Astrocyte (in vitro differentiated cells and primary cell): ENCODE results near the gene ATP2C1. TPM values are rescaled to one million over a fixed set of nuclear protein-coding genes. Genes with fewer than 3 reads are reported as not detected.
A peak's percentile ranks its signal among the peaks of the same experiment; 100 is the strongest.

ENCODE experiments used
- DNase-seq: peaks from one replicate; pipeline ENCODE4 v3.0.0-alpha.2; 2010; ENCODE audit warnings: low read depth
- FAIRE-seq: peaks from 2 replicates; lab custom pipeline; 2011; peaks lifted over from hg19 to GRCh38; lab: Jason Lieb, UNC
- H2AFZ ChIP-seq: 2 replicates; pipeline ENCODE4 v1.6.0; 2012; ENCODE audit warnings: low read depth, low read length, inconsistent platforms
- H3K27ac ChIP-seq: 2 replicates; pipeline ENCODE4 v1.5.1; 2011; ENCODE audit warnings: low read depth, low read length, inconsistent platforms
- H3K27me3 ChIP-seq: 2 replicates; pipeline ENCODE4 v1.6.0; 2011; ENCODE audit warnings: low read length, inconsistent platforms; ENCODE audit not compliant: insufficient read depth
- H3K36me3 ChIP-seq: 2 replicates; pipeline ENCODE4 v1.5.1; 2011; ENCODE audit warnings: low read length, inconsistent platforms; ENCODE audit not compliant: insufficient read depth
- H3K4me1 ChIP-seq: 2 replicates; pipeline ENCODE4 v1.5.1; 2011; ENCODE audit warnings: low read length, inconsistent platforms; ENCODE audit not compliant: insufficient read depth
- H3K4me2 ChIP-seq: 2 replicates; pipeline ENCODE4 v1.6.0; 2012; ENCODE audit warnings: low read length, inconsistent platforms
- H3K4me3 ChIP-seq: 2 replicates; pipeline ENCODE4 v1.5.1; 2011; ENCODE audit warnings: low read depth, mild to moderate bottlenecking, low read length, inconsistent platforms; ENCODE audit not compliant: insufficient read depth
- H3K79me2 ChIP-seq: 2 replicates; pipeline ENCODE4 v1.6.0; 2012; ENCODE audit warnings: mild to moderate bottlenecking, low read length, inconsistent platforms; ENCODE audit not compliant: insufficient read depth
- H3K9ac ChIP-seq: 2 replicates; pipeline ENCODE4 v1.6.0; 2012; ENCODE audit warnings: mild to moderate bottlenecking, low read length, inconsistent platforms
- H3K9me3 ChIP-seq: 2 replicates; pipeline ENCODE4 v1.5.1; 2012; ENCODE audit warnings: low read depth, mild to moderate bottlenecking, low read length, inconsistent platforms; ENCODE audit not compliant: insufficient read depth
- H4K20me1 ChIP-seq: 2 replicates; pipeline ENCODE4 v1.6.0; 2012; ENCODE audit warnings: low read length, inconsistent platforms; ENCODE audit not compliant: insufficient read depth
- H3K27ac Mint-ChIP-seq: one replicate; pipeline ENCODE4 v1.8.0; 2021; ENCODE audit warnings: mild to moderate bottlenecking, mixed read lengths; ENCODE audit not compliant: unreplicated experiment
- H3K27me3 Mint-ChIP-seq: one replicate; pipeline ENCODE4 v1.8.0; 2021; ENCODE audit warnings: low read depth, mixed read lengths; ENCODE audit not compliant: unreplicated experiment
- H3K36me3 Mint-ChIP-seq: one replicate; pipeline ENCODE4 v1.8.0; 2021; ENCODE audit warnings: low read depth, mixed read lengths; ENCODE audit not compliant: unreplicated experiment
- H3K4me1 Mint-ChIP-seq: one replicate; pipeline ENCODE4 v1.8.0; 2021; ENCODE audit warnings: low read depth, mixed read lengths; ENCODE audit not compliant: unreplicated experiment
- H3K4me3 Mint-ChIP-seq: one replicate; pipeline ENCODE4 v1.8.0; 2021; ENCODE audit warnings: mild to moderate bottlenecking, moderate library complexity, mixed read lengths; ENCODE audit not compliant: unreplicated experiment
- H3K9me3 Mint-ChIP-seq: one replicate; pipeline ENCODE4 v1.8.0; 2021; ENCODE audit warnings: mild to moderate bottlenecking, mixed read lengths; ENCODE audit not compliant: unreplicated experiment
- EZH2 ChIP-seq: IDR thresholded peaks from 2 replicates; pipeline ENCODE4 v1.6.1; 2012; ENCODE audit warnings: mild to moderate bottlenecking, low read length, inconsistent platforms; ENCODE audit not compliant: insufficient read depth
- total RNA-seq: library from RNA; stranded (reverse); gene quantifications from 2 replicates; pipeline ENCODE4 v1.2.1, GENCODE V29; 2021
- TF ChIP-seq, protein P1 (sequence below): IDR thresholded peaks from 2 replicates; pipeline ENCODE4 v1.5.1; 2011; ENCODE audit warnings: low read depth, mild to moderate bottlenecking, inconsistent platforms, low read length, moderate library complexity; ENCODE audit not compliant: insufficient read depth

The ATP2C1 gene
- total RNA-seq, 1 donor from 2014 or later = 132 TPM

DNA sequence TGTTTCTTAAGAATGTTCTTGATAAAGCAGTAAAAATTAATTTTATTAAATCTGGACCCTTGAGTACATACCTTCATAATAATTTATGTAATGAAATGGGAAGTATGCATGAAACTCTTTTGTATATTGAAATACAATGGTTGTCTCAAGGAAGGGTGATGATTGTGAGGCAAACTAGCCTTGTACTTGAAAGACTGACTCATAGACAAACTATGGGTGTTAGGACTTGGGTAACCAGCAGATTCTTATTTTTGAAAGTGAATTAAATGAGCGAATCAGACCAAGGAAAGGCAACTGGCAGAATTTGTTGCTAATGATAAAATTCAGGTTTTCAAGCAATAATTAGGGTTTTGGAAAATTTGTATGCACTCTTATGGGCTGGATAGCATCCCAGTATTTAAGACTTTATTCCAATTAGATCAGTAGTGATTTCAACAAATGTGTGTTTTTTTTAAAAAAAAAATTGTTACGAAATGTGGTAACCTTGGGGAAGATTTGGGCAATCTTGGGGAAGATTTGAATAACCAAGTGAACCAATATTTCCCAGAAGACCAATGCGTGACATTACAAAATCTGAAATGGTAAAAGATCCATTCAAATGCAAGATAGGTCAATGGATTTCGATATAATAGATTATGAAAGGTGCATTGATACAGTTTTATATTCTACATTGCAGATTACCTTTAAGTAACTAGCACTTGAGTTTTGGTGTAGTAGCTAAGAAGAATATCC, 42.0 kb downstream of the ATP2C1 start:
- TF ChIP-seq, protein P1, sequence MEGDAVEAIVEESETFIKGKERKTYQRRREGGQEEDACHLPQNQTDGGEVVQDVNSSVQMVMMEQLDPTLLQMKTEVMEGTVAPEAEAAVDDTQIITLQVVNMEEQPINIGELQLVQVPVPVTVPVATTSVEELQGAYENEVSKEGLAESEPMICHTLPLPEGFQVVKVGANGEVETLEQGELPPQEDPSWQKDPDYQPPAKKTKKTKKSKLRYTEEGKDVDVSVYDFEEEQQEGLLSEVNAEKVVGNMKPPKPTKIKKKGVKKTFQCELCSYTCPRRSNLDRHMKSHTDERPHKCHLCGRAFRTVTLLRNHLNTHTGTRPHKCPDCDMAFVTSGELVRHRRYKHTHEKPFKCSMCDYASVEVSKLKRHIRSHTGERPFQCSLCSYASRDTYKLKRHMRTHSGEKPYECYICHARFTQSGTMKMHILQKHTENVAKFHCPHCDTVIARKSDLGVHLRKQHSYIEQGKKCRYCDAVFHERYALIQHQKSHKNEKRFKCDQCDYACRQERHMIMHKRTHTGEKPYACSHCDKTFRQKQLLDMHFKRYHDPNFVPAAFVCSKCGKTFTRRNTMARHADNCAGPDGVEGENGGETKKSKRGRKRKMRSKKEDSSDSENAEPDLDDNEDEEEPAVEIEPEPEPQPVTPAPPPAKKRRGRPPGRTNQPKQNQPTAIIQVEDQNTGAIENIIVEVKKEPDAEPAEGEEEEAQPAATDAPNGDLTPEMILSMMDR = no peak
- TF ChIP-seq EZH2 = no peak
- Histone ChIP-seq H4K20me1 (peaks cover 4% of the 10 kb centered on the region), H3K4me1 (peaks cover 17% of the 10 kb centered on the region), H3K27ac (no peak overlapping the region), H3K4me3 (no peak overlapping the region), H3K4me2 (no peak overlapping the region), H2AFZ (no peak overlapping the region), H3K36me3 (peaks cover 10% of the 10 kb centered on the region), H3K9me3 (no peaks in the 10 kb centered on the region), H3K79me2 (peaks cover 13% of the 10 kb centered on the region), H3K27me3 (no peaks in the 10 kb centered on the region), H3K9ac (no peak overlapping the region)
- H3K9me3 Mint-ChIP-seq = no peaks in the 10 kb centered on the region
- H3K4me1 Mint-ChIP-seq = peaks cover 31% of the 10 kb centered on the region
- no peaks in the 10 kb centered on the region for H3K27me3 Mint-ChIP-seq
- H3K27ac Mint-ChIP-seq = no peak overlapping the region
- FAIRE-seq = peak; percentile 50
- DNase-seq = peak; percentile 77
- peaks cover 8% of the 10 kb centered on the region for H3K36me3 Mint-ChIP-seq
- no peak overlapping the region for H3K4me3 Mint-ChIP-seq

DNA sequence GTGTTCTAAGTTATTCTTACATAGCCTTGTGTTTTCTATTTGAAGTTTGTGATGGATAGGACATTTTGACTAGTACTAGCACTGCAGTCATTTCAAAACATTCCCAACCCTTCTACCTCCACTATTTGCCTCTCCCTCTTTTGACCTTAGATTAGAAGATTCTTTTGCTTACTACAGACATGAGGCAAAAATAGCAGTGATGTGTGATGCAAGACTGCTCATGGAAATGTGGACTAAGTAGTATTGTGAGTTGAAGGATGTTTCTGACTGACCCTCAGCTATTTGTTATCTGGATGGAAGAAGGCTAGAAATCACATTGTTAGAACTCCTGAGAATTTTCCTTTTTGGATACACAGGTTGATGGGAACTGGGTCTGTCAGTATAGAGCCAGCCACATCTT, 45.9 kb downstream of the ATP2C1 start:
- H3K27ac Mint-ChIP-seq = no peak overlapping the region
- H3K4me3 Mint-ChIP-seq = no peak overlapping the region
- Histone ChIP-seq H3K27me3 (no peaks in the 10 kb centered on the region), H3K36me3 (peaks cover 29% of the 10 kb centered on the region), H3K4me1 (peaks cover 8% of the 10 kb centered on the region), H4K20me1 (peaks cover 4% of the 10 kb centered on the region), H3K4me2 (no peak overlapping the region), H3K4me3 (no peak overlapping the region), H3K27ac (no peak overlapping the region), H3K79me2 (peaks cover 3% of the 10 kb centered on the region), H2AFZ (no peak overlapping the region), H3K9me3 (no peaks in the 10 kb centered on the region), H3K9ac (no peak overlapping the region)
- H3K27me3 Mint-ChIP-seq = no peaks in the 10 kb centered on the region
- peaks cover 18% of the 10 kb centered on the region for H3K4me1 Mint-ChIP-seq
- H3K9me3 Mint-ChIP-seq = no peaks in the 10 kb centered on the region
- peaks cover 11% of the 10 kb centered on the region for H3K36me3 Mint-ChIP-seq
- peak; percentile 23 for FAIRE-seq
- DNase-seq = peak; percentile 45
- TF ChIP-seq EZH2 = no peak
- TF ChIP-seq, protein P1 = no peak

GRCh38 chr3:130941793-130942192, 47.9 kb downstream of the ATP2C1 start:
- TF ChIP-seq, protein P1 = no peak
- TF ChIP-seq EZH2 = no peak

More at GRCh38 chr3:130941793-130942192, 47.9 kb downstream of the ATP2C1 start:
- no peak overlapping the region for H3K9ac ChIP-seq
- H4K20me1 ChIP-seq = peaks cover 4% of the 10 kb centered on the region
- DNase-seq (no peak), FAIRE-seq (no peak)
- H3K79me2 ChIP-seq = peaks cover 11% of the 10 kb centered on the region
- H3K4me1 ChIP-seq = no peaks in the 10 kb centered on the region
- H3K27ac ChIP-seq = no peak overlapping the region
- peaks cover 12% of the 10 kb centered on the region for H3K36me3 Mint-ChIP-seq
- H3K4me3 Mint-ChIP-seq = no peak overlapping the region
- no peak overlapping the region for H3K4me3 ChIP-seq
- no peaks in the 10 kb centered on the region for H3K9me3 ChIP-seq
- peaks cover 33% of the 10 kb centered on the region for H3K36me3 ChIP-seq
- peaks cover 6% of the 10 kb centered on the region for H3K4me1 Mint-ChIP-seq
- no peaks in the 10 kb centered on the region for H3K9me3 Mint-ChIP-seq
- no peak overlapping the region for H3K27ac Mint-ChIP-seq
- H3K27me3 ChIP-seq = no peaks in the 10 kb centered on the region
- no peaks in the 10 kb centered on the region for H3K27me3 Mint-ChIP-seq
- no peak overlapping the region for H2AFZ ChIP-seq
- H3K4me2 ChIP-seq = no peak overlapping the region
